Right lobe of liver (tissue), 6 donors: Measurements from ENCODE around the gene RNH1. TPM values are rescaled to one million over a fixed set of nuclear protein-coding genes. Genes with fewer than 3 reads are reported as not detected.
A peak's percentile ranks its signal among the peaks of the same experiment; 100 is the strongest.

Experiments used
- ATAC-seq, 4 donors: fragments of 200-7000 bp; cut with Tn5 transposase; one replicate each; pipeline ENCODE4 v1.9.1; 2020; ENCODE audit warnings: mild to moderate bottlenecking in 4 of 4, moderate library complexity in 4 of 4
- DNase-seq, 3 donors: peaks; one replicate each; pipeline ENCODE4 v3.0.0-alpha.2; 2020
- H3K27ac ChIP-seq, 3 donors: fragments of 200-600 bp; one replicate each; pipeline ENCODE4 v1.8.0; 2022
- H3K27me3 ChIP-seq, 2 donors: fragments of 200-600 bp; one replicate each; pipeline ENCODE4 v1.8.0; 2022
- H3K36me3 ChIP-seq, 4 donors: fragments of 200-600 bp; sonication (generic) in 1 of 4; one replicate each; pipeline versions ENCODE4 v1.5.1 to v1.8.0; 2017 to 2022; ENCODE audit warnings: control low read depth in 1 of 4
- H3K4me1 ChIP-seq, 4 donors: fragments of 200-600 bp; sonication (generic) in 1 of 4; one replicate each; pipeline versions ENCODE4 v1.5.1 to v1.8.0; 2017 to 2022; ENCODE audit warnings: control low read depth in 1 of 4
- H3K4me3 ChIP-seq, 3 donors: fragments of 200-600 bp; one replicate each; pipeline ENCODE4 v1.8.0; 2022
- H3K9me3 ChIP-seq, 4 donors: fragments of 200-600 bp; sonication (generic) in 1 of 4; one replicate each; pipeline versions ENCODE4 v1.5.1 to v1.8.0; 2017 to 2022; ENCODE audit warnings: control low read depth in 1 of 4
- CTCF ChIP-seq, 4 donors: fragments of 200-600 bp in 3 of 4; fragments of 450-650 bp in 1 of 4; IDR thresholded peaks; one replicate each; pipeline versions ENCODE4 v1.5.1 to v1.8.0; 2016 to 2022; ENCODE audit warnings: antibody characterized with exemption in 4 of 4, mild to moderate bottlenecking in 2 of 4
- POLR2A ChIP-seq: fragments of 450-650 bp; IDR thresholded peaks from one replicate; pipeline ENCODE4 v1.6.1; 2017; ENCODE audit warnings: antibody characterized with exemption, mild to moderate bottlenecking
- WGBS: methylation state at CpG from one replicate; pipeline ENCODE4 v1.1.6; 2018; ENCODE audit warnings: low coverage, low lambda C conversion rate; ENCODE audit not compliant: insufficient coverage; ENCODE audit errors: missing lambda C conversion rate; 5-methylcytosine and 5-hydroxymethylcytosine counted together
- intact Hi-C, 2 donors: fragments of 100-400 bp; cut with DNase I; formaldehyde crosslinking; loops; one replicate each; pipeline versions ENCODE4 v1.11.2 to v1.14.1; 2022
- long read RNA-seq: library from polyadenylated mRNA; unstranded; transcript quantifications from one replicate; pipeline ENCODE4 v2.0.0, GENCODE V29; 2019
- total RNA-seq, 6 experiments: library from RNA; depleted of rRNA in 2 of 6; stranded (reverse); fragments of >200 nt in 2 of 6; fragmentation: NEBNext Ultra II Directional in 3 of 6; extraction: Animal tissue kit (Norgen Biotek cat#: 25700) in 3 of 6; gene quantifications; one replicate each; pipeline versions ENCODE4 v1.1.0 to v1.2.4, GENCODE V29; 2016 to 2023
- donor health status: DM: no; HTN: yes; CAD: no.
- donor health status: DM: no; HTN: no; CAD: no.
- donor health status: DM: no; HTN: no; CAD: no.
- donor health status: DM: no; HTN: yes; CAD: no.
- donor health status: DM: no; HTN: yes; CAD: no.

RNH1 gene
- total RNA-seq, result 100 to 1,000 TPM in 2 of 6 experiments, 10 to 100 TPM in 4; 66.4 to 135 (median 76.2) TPM
- long read RNA-seq, transcript RNH1-202 (10 exons, 1,791 nt), result minor isoform, 14 of 53 reads
- long read RNA-seq, transcript RNH1-203 (10 exons, 1,722 nt), result major isoform, 16 of 53 reads
- long read RNA-seq, partial matches to known transcripts, result 4 of 53 reads
- long read RNA-seq, other reads (novel, unspliced or antisense), result 10 of 53 reads

GRCh38 chr11:506995-507726 lies at the start of gene RNH1:
Gene RNH1, minus strand, starts transcription at chr11:507242. Its CDS starts 5,080 bp downstream, at chr11:502162.
- no peaks in the 10 kb centered on the region for H3K27me3 ChIP-seq
- peak; percentile 86 to 94 (median 90) for ATAC-seq
- intact Hi-C loops, result no loop called here
- H3K36me3 ChIP-seq, result no peaks in the 10 kb centered on the region
- TF ChIP-seq CTCF (IDR thresholded peaks at IDR 0.05) (no peak), POLR2A (no peak)
- peak within 1 kb of the TSS; percentile 96 to 100 (median 98) for H3K27ac ChIP-seq
- DNase-seq, result peak; percentile 100
- peaks cover 0 to 21% (median 8%) of the 10 kb centered on the region in 4 donors for H3K4me1 ChIP-seq
- WGBS, result 0% methylated on average over 12 of the region's 93 CpGs
- H3K9me3 ChIP-seq, result no peaks in the 10 kb centered on the region
- peak within 1 kb of the TSS; percentile 85 to 100 (median 88) for H3K4me3 ChIP-seq

- WGBS, result 52% methylated on average over 6 of the region's 104 CpGs
- Histone ChIP-seq H3K4me3 (no peak overlapping the region), H3K4me1 (peaks cover 0 to 21% (median 2%) of the 10 kb centered on the region in 4 donors), H3K9me3 (no peaks in the 10 kb centered on the region), H3K27me3 (no peaks in the 10 kb centered on the region), H3K27ac (no peak overlapping the region), H3K36me3 (no peaks in the 10 kb centered on the region)
- DNase-seq (no peak), ATAC-seq (no peak)
- no peak for TF ChIP-seq CTCF (IDR thresholded peaks at IDR 0.05)
- no peak for TF ChIP-seq POLR2A
- intact Hi-C loops, result loop anchor here (5.0 to 10.0 kb wide), 2 partner anchors 56 to 199 kb away; no protein-coding TSS in a partner anchor
Observed at GRCh38 chr11:555780-556661, 49.0 kb upstream of the RNH1 start.

GRCh38 chr11:555227-555779 lies 48.3 kb upstream of the RNH1 start:
- ATAC-seq, result no peak
- no peak overlapping the region for H3K27ac ChIP-seq
- no peaks in the 10 kb centered on the region for H3K27me3 ChIP-seq
- TF ChIP-seq CTCF (IDR thresholded peaks at IDR 0.05) (no peak), POLR2A (no peak)
- no peaks in the 10 kb centered on the region for H3K36me3 ChIP-seq
- DNase-seq, result no peak
- H3K4me3 ChIP-seq, result peak overlapping the region in 2 of 3 donors; percentile 9 to 24
- intact Hi-C loops, result loop anchor here (5.0 to 10.0 kb wide), 2 partner anchors 57 to 199 kb away; no protein-coding TSS in a partner anchor
- WGBS, result 11% methylated on average over 16 of the region's 57 CpGs
- H3K9me3 ChIP-seq, result no peaks in the 10 kb centered on the region
- H3K4me1 ChIP-seq, result peaks cover 0 to 20% (median 2%) of the 10 kb centered on the region in 4 donors
